Hepatocyte (in vitro differentiated cells): ENCODE measurements around the gene SBF2. TPM values are rescaled to one million over a fixed set of nuclear protein-coding genes. Genes with fewer than 3 reads are reported as not detected.

Experiments
- DNase-seq: peaks from one replicate; pipeline ENCODE4 v3.0.0-alpha.2; 2016; ENCODE audit warnings: low spot score
- H2AFZ ChIP-seq: fragments of 200-600 bp; sonication (generic); 2 replicates; pipeline ENCODE4 v1.6.0; 2016; ENCODE audit warnings: antibody characterized with exemption, mild to moderate bottlenecking
- H3K27ac ChIP-seq: fragments of 200-600 bp; sonication (generic); 2 replicates; pipeline ENCODE4 v1.5.1; 2016; ENCODE audit warnings: mild to moderate bottlenecking
- H3K27me3 ChIP-seq: fragments of 200-600 bp; sonication (generic); 2 replicates; pipeline ENCODE4 v1.6.1; 2016
- H3K36me3 ChIP-seq: fragments of 200-600 bp; sonication (generic); replicated peaks from 2 replicates; pipeline ENCODE4 v1.5.1; 2016; ENCODE audit warnings: low read depth; ENCODE audit not compliant: insufficient read depth
- H3K4me1 ChIP-seq: fragments of 200-600 bp; sonication (generic); 2 replicates; pipeline ENCODE4 v1.5.1; 2016; ENCODE audit warnings: mild to moderate bottlenecking, moderate library complexity; ENCODE audit not compliant: insufficient read depth
- H3K4me2 ChIP-seq: fragments of 200-600 bp; sonication (generic); 2 replicates; pipeline ENCODE4 v1.6.0; 2016
- H3K4me3 ChIP-seq: fragments of 200-600 bp; sonication (generic); 2 replicates; pipeline ENCODE4 v1.5.1; 2016; ENCODE audit warnings: mild to moderate bottlenecking
- H3K79me2 ChIP-seq: fragments of 200-600 bp; sonication (generic); 2 replicates; pipeline ENCODE4 v1.6.0; 2017; ENCODE audit warnings: mild to moderate bottlenecking
- H3K9me2 ChIP-seq: fragments of 200-600 bp; sonication (generic); replicated peaks from 2 replicates; pipeline ENCODE4 v1.6.0; 2017; ENCODE audit warnings: mild to moderate bottlenecking; ENCODE audit not compliant: insufficient read depth
- H3K9me3 ChIP-seq: fragments of 200-600 bp; sonication (generic); 2 replicates; pipeline ENCODE4 v1.5.1; 2016; ENCODE audit warnings: low read depth, mild to moderate bottlenecking
- H4K20me1 ChIP-seq: fragments of 200-600 bp; sonication (generic); 2 replicates; pipeline ENCODE4 v1.6.0; 2016; ENCODE audit warnings: mild to moderate bottlenecking; ENCODE audit not compliant: insufficient read depth, poor library complexity, severe bottlenecking
- CTCF ChIP-seq: fragments of 200-600 bp; sonication (generic); IDR thresholded peaks from 2 replicates; pipeline ENCODE4 v1.5.1; 2016; ENCODE audit warnings: antibody characterized with exemption, mild to moderate bottlenecking; ENCODE audit not compliant: poor library complexity
- EZH2 ChIP-seq: fragments of 200-600 bp; sonication (generic); IDR thresholded peaks from 2 replicates; pipeline ENCODE4 v1.6.1; 2016; ENCODE audit warnings: antibody characterized with exemption, mild to moderate bottlenecking, borderline replicate concordance
- EZH2phosphoT487 ChIP-seq: fragments of 200-600 bp; sonication (generic); IDR thresholded peaks from one replicate; pipeline ENCODE4 v1.6.1; 2018; ENCODE audit warnings: antibody characterized with exemption, mild to moderate bottlenecking, low read depth, moderate library complexity; ENCODE audit not compliant: unreplicated experiment, severe bottlenecking
- WGBS: methylation state at CpG from one replicate; pipeline ENCODE4 v1.1.6; 2016; ENCODE audit warnings: low lambda C conversion rate; ENCODE audit errors: missing lambda C conversion rate; 5-methylcytosine and 5-hydroxymethylcytosine counted together
- polyA plus RNA-seq: library from polyadenylated mRNA; unstranded; fragments of >200 nt; fragmentation: Nextera tagmentation; extraction: Ambion mirVana; gene quantifications from 2 replicates; pipeline ENCODE4 v1.2.1, GENCODE V29; 2016
- total RNA-seq: library from RNA; depleted of rRNA; stranded (reverse); fragments of >200 nt; gene quantifications from 2 replicates; pipeline ENCODE4 v1.2.3, GENCODE V29; 2014

Gene SBF2
- total and polyA plus RNA-seq, 2 experiments from 2014 or later = 25.7 to 83.2 TPM

- no peaks in the 10 kb centered on the region for H3K36me3 ChIP-seq
- WGBS = 76% methylated on average over 6 of the region's 6 CpGs
- H3K27me3 ChIP-seq = no peaks in the 10 kb centered on the region
- no peak overlapping the region for H2AFZ ChIP-seq
- no peak overlapping the region for H3K4me2 ChIP-seq
- TF ChIP-seq CTCF (no peak), EZH2 (no peak), EZH2phosphoT487 (no peak)
- no peak for DNase-seq
- H3K4me1 ChIP-seq = peaks cover 17% of the 10 kb centered on the region
- H4K20me1 ChIP-seq = no peaks in the 10 kb centered on the region
- no peaks in the 10 kb centered on the region for H3K9me2 ChIP-seq
- H3K9me3 ChIP-seq = no peaks in the 10 kb centered on the region
- no peak overlapping the region for H3K4me3 ChIP-seq
- no peaks in the 10 kb centered on the region for H3K79me2 ChIP-seq
- H3K27ac ChIP-seq = no peak overlapping the region
These were observed 25.9 kb upstream of the SBF2 start for GRCh38 chr11:10319702-10320558.

GRCh38 chr11:10318527-10318802 lies 24.4 kb upstream of the SBF2 start:
- DNase-seq = no peak
- no peak overlapping the region for H2AFZ ChIP-seq

GRCh38 chr11:10317776-10318526 lies 23.9 kb upstream of the SBF2 start:
- H3K9me2 ChIP-seq = no peaks in the 10 kb centered on the region
- H2AFZ ChIP-seq = no peak overlapping the region
- no peaks in the 10 kb centered on the region for H3K79me2 ChIP-seq
- TF ChIP-seq EZH2 (no peak), CTCF (no peak), EZH2phosphoT487 (no peak)
- no peak for DNase-seq
- no peak overlapping the region for H3K4me2 ChIP-seq
- no peaks in the 10 kb centered on the region for H3K36me3 ChIP-seq
- no peak overlapping the region for H3K27ac ChIP-seq
- WGBS = 84% methylated on average over 5 of the region's 5 CpGs
- H3K4me3 ChIP-seq = no peak overlapping the region
- peaks cover 6% of the 10 kb centered on the region for H3K4me1 ChIP-seq
- no peaks in the 10 kb centered on the region for H3K9me3 ChIP-seq
- no peaks in the 10 kb centered on the region for H4K20me1 ChIP-seq
- no peaks in the 10 kb centered on the region for H3K27me3 ChIP-seq

More at GRCh38 chr11:10318527-10318802, 24.4 kb upstream of the SBF2 start:
- Histone ChIP-seq H3K9me2 (no peaks in the 10 kb centered on the region), H3K9me3 (no peaks in the 10 kb centered on the region), H3K4me3 (no peak overlapping the region), H3K4me1 (peaks cover 6% of the 10 kb centered on the region), H3K27ac (no peak overlapping the region), H3K27me3 (no peaks in the 10 kb centered on the region), H3K4me2 (no peak overlapping the region), H4K20me1 (no peaks in the 10 kb centered on the region), H3K79me2 (no peaks in the 10 kb centered on the region), H3K36me3 (no peaks in the 10 kb centered on the region)
- 80% methylated on average over 3 of the region's 3 CpGs for WGBS
- TF ChIP-seq EZH2phosphoT487 (no peak), EZH2 (no peak), CTCF (no peak)
